DOHH2 (cell line): ENCODE measurements around the gene TMEM132E.

Source experiments
- H3F3A ChIP-seq: fragments of 200-600 bp; sonication (generic), shearing (Covaris generic); 2 replicates; pipeline ENCODE4 v1.6.0; 2016; ENCODE audit warnings: antibody characterized with exemption, mild to moderate bottlenecking; ENCODE audit not compliant: control insufficient read depth, insufficient read depth
- H3K27ac ChIP-seq: fragments of 200-600 bp; sonication (generic); 2 replicates; pipeline ENCODE4 v1.5.1; 2014; ENCODE audit warnings: low read depth, mild to moderate bottlenecking, low read length, moderate library complexity
- H3K27me3 ChIP-seq: fragments of 200-600 bp; sonication (generic); 2 replicates; pipeline ENCODE4 v1.6.1; 2014; ENCODE audit warnings: mild to moderate bottlenecking, low read length, mixed read lengths; ENCODE audit not compliant: control insufficient read depth
- H3K36me3 ChIP-seq: fragments of 200-600 bp; sonication (generic); 2 replicates; pipeline ENCODE4 v1.6.1; 2014; ENCODE audit warnings: mild to moderate bottlenecking, low read length, moderate library complexity, mixed read lengths; ENCODE audit not compliant: control insufficient read depth
- H3K4me1 ChIP-seq: fragments of 200-600 bp; sonication (generic); 2 replicates; pipeline ENCODE4 v1.6.1; 2014; ENCODE audit warnings: mild to moderate bottlenecking, low read length, mixed read lengths; ENCODE audit not compliant: control insufficient read depth
- H3K4me2 ChIP-seq: fragments of 200-600 bp; sonication (generic); 2 replicates; pipeline ENCODE4 v1.6.0; 2014; ENCODE audit warnings: mild to moderate bottlenecking, low read length, moderate library complexity
- H3K4me3 ChIP-seq: fragments of 200-600 bp; sonication (generic); 2 replicates; pipeline ENCODE4 v1.5.1; 2014; ENCODE audit warnings: mild to moderate bottlenecking, low read length, mixed read lengths
- H3K79me2 ChIP-seq: fragments of 200-600 bp; sonication (generic); 2 replicates; pipeline ENCODE4 v1.6.1; 2014; ENCODE audit warnings: mild to moderate bottlenecking, low read length, mixed read lengths; ENCODE audit not compliant: control insufficient read depth
- H3K9me2 ChIP-seq: fragments of 200-600 bp; sonication (generic); replicated peaks from 2 replicates; pipeline ENCODE4 v1.6.1; 2014; ENCODE audit warnings: mild to moderate bottlenecking, low read length, mixed read lengths; ENCODE audit not compliant: control insufficient read depth
- H3K9me3 ChIP-seq: fragments of 200-600 bp; sonication (generic); 2 replicates; pipeline ENCODE4 v1.6.1; 2014; ENCODE audit warnings: antibody characterized with exemption, low read length, mixed read lengths; ENCODE audit not compliant: control insufficient read depth, insufficient read depth
- H4K20me1 ChIP-seq: fragments of 200-600 bp; sonication (generic); 2 replicates; pipeline ENCODE4 v1.6.0; 2014; ENCODE audit warnings: low read depth, mild to moderate bottlenecking, antibody characterized with exemption, low read length, moderate library complexity; ENCODE audit not compliant: control insufficient read depth, insufficient read depth
- EZH2phosphoT487 ChIP-seq: fragments of 200-600 bp; sonication (generic); IDR thresholded peaks from 2 replicates; pipeline ENCODE4 v1.6.1; 2017; ENCODE audit warnings: borderline replicate concordance, mild to moderate bottlenecking, antibody characterized with exemption, low read length, moderate library complexity, mixed read lengths
- TF ChIP-seq, protein P1 (sequence below): fragments of 200-600 bp; sonication (generic); IDR thresholded peaks from one replicate; pipeline ENCODE4 v1.5.1; 2014; ENCODE audit warnings: antibody characterized with exemption, mild to moderate bottlenecking, low read depth, low read length; ENCODE audit not compliant: poor library complexity, severe bottlenecking

TMEM132E gene

DNA sequence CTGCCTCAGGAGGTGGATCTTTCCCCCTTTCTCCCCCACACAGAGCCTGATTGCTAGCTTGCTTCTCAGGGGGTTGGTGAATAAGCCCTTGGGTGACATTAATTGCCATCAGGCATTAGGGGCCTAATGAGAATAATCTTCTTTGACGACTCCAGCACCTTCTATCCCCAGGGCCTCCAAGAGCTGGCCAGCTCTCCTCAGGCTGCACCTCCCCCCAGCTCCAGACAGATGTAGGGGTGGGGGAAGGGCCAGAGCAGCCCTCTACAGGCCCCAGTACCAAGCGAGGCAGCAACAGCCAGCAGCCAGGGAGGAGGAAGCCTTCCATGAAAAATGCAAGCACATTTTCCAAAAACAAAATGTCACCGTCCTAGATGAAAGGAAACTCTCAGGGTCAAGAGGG lies 1.4 kb upstream of the TMEM132E start:
- Histone ChIP-seq H3K9me3 (no peaks in the 10 kb centered on the region), H3K36me3 (no peaks in the 10 kb centered on the region), H3K79me2 (no peaks in the 10 kb centered on the region), H3K9me2 (no peaks in the 10 kb centered on the region), H4K20me1 (no peaks in the 10 kb centered on the region), H3F3A (no peaks in the 10 kb centered on the region), H3K27ac (no peak overlapping the region), H3K4me3 (no peak overlapping the region), H3K4me1 (no peaks in the 10 kb centered on the region), H3K27me3 (no peaks in the 10 kb centered on the region; the same call in 1 of the 2 replicates), H3K4me2 (no peak overlapping the region)
- TF ChIP-seq EZH2phosphoT487, result no peak
- TF ChIP-seq, protein P1, sequence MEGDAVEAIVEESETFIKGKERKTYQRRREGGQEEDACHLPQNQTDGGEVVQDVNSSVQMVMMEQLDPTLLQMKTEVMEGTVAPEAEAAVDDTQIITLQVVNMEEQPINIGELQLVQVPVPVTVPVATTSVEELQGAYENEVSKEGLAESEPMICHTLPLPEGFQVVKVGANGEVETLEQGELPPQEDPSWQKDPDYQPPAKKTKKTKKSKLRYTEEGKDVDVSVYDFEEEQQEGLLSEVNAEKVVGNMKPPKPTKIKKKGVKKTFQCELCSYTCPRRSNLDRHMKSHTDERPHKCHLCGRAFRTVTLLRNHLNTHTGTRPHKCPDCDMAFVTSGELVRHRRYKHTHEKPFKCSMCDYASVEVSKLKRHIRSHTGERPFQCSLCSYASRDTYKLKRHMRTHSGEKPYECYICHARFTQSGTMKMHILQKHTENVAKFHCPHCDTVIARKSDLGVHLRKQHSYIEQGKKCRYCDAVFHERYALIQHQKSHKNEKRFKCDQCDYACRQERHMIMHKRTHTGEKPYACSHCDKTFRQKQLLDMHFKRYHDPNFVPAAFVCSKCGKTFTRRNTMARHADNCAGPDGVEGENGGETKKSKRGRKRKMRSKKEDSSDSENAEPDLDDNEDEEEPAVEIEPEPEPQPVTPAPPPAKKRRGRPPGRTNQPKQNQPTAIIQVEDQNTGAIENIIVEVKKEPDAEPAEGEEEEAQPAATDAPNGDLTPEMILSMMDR, result no peak

DNA sequence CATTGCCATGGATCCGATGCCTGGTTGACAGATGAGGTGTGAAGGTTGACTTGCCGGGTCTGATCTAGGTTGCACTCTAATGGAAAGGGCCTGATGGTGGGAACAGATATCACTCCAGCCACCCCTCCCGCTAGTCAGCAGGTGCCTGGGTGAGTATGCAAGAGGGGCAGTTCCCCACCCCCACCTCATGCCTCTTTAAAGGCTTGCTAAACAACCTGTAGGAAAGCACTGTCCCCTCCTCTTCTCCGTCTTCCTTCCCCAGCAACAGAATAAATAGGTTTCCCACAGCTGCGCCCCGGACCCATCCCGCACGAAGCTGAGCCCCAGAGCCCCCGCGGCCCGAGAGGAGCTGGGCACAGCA lies 746 bp upstream of the TMEM132E start:
- Histone ChIP-seq H3K4me3 (no peak overlapping the region), H3K79me2 (no peaks in the 10 kb centered on the region), H3K9me3 (no peaks in the 10 kb centered on the region), H3K27me3 (peaks cover 2% of the 10 kb centered on the region), H3K9me2 (no peaks in the 10 kb centered on the region), H3K4me1 (no peaks in the 10 kb centered on the region), H3K36me3 (no peaks in the 10 kb centered on the region), H3K4me2 (no peak overlapping the region), H3F3A (no peaks in the 10 kb centered on the region), H3K27ac (no peak overlapping the region), H4K20me1 (no peaks in the 10 kb centered on the region)
- TF ChIP-seq, protein P1, result no peak
- no peak for TF ChIP-seq EZH2phosphoT487

DNA sequence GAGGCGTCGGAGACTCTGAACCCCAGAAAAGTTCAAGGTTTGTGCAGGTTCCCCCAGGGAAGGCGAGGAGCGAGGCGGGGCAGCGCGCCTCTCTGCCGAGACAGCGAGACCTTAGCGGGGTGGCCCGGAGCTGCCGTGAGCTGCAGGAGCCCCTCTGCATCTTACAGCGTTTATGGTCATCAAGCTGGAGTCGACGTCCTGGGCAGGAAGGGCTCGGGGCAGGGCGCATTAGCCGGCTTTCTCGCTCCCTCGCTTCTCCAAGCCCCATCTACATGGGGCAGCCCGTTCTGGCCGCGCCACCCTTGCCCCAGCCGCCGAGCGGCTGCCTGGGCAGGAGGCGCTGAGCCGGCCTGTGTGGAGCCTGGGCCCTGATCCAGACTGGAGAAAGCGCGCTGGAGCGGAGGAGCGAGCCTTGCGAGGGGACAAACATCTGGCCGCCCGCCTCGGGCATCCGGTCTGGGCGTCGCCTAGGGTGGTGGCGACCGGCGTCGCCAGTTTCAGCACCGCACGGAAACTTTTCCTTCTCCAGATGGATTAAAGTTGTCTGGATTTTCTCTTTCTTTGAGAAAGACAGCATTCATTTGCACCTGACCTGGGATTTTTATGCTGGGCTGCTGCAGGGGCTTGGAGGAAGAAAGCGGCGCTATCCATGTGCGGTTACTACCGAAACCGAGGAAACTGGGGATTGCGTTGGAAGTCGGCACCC lies 750 bp downstream of the TMEM132E start:
- no peak overlapping the region for H3K4me3 ChIP-seq
- no peak for TF ChIP-seq EZH2phosphoT487
- TF ChIP-seq, protein P1, result no peak
- H3K4me2 ChIP-seq, result no peak overlapping the region
- no peaks in the 10 kb centered on the region for H3K36me3 ChIP-seq
- H3K9me3 ChIP-seq, result no peaks in the 10 kb centered on the region
- no peaks in the 10 kb centered on the region for H3K9me2 ChIP-seq
- H3K4me1 ChIP-seq, result no peaks in the 10 kb centered on the region
- H4K20me1 ChIP-seq, result no peaks in the 10 kb centered on the region
- H3K79me2 ChIP-seq, result no peaks in the 10 kb centered on the region
- H3K27ac ChIP-seq, result no peak overlapping the region
- no peaks in the 10 kb centered on the region for H3F3A ChIP-seq
- H3K27me3 ChIP-seq, result peaks cover 11% of the 10 kb centered on the region
